Upper lobe of left lung (tissue), 6 donors: ENCODE data around the gene P2RY14. TPM values are rescaled to one million over a fixed set of nuclear protein-coding genes. Genes with fewer than 3 reads are reported as not detected.

Experiments
- ATAC-seq, 2 donors: fragments of 200-7000 bp; cut with Tn5 transposase; one replicate each; pipeline ENCODE4 v1.9.1; 2022; ENCODE audit warnings: mild to moderate bottlenecking in 2 of 2, moderate library complexity in 2 of 2; ENCODE audit not compliant: low FRiP score in 2 of 2
- DNase-seq, 2 donors: peaks; one replicate each; pipeline ENCODE4 v3.0.0-alpha.2; 2019 to 2020
- H3K27ac ChIP-seq, 4 donors: fragments of 200-600 bp; sonication (generic); one replicate each; pipeline ENCODE4 v1.5.1; 2016 to 2019
- H3K27me3 ChIP-seq, 4 donors: fragments of 200-600 bp; sonication (generic); one replicate each; pipeline ENCODE4 v1.5.1; 2017 to 2019
- H3K36me3 ChIP-seq, 4 donors: fragments of 200-600 bp; sonication (generic); one replicate each; pipeline ENCODE4 v1.5.1; 2016 to 2019
- H3K4me1 ChIP-seq, 4 donors: fragments of 200-600 bp; sonication (generic); one replicate each; pipeline ENCODE4 v1.5.1; 2018 to 2019
- H3K4me3 ChIP-seq, 4 donors: fragments of 200-600 bp; sonication (generic); one replicate each; pipeline ENCODE4 v1.5.1; 2017 to 2019; ENCODE audit warnings: mild to moderate bottlenecking in 2 of 4, moderate library complexity in 1 of 4
- H3K9me3 ChIP-seq, 4 donors: fragments of 200-600 bp; sonication (generic); one replicate each; pipeline ENCODE4 v1.5.1; 2018 to 2019
- EP300 ChIP-seq, 4 donors: sonication (generic); formaldehyde crosslinking; IDR thresholded peaks; one replicate each; pipeline ENCODE4 v1.5.1; 2017; ENCODE audit warnings: antibody characterized with exemption in 4 of 4, control low read depth in 2 of 4
- POLR2A ChIP-seq, 4 donors: fragments of 450-650 bp; IDR thresholded peaks; one replicate each; pipeline ENCODE4 v1.5.1; 2016 to 2017; ENCODE audit warnings: antibody characterized with exemption in 4 of 4, mild to moderate bottlenecking in 2 of 4
- POLR2AphosphoS5 ChIP-seq, 2 donors: sonication (generic); formaldehyde crosslinking; IDR thresholded peaks; one replicate each; pipeline ENCODE4 v1.5.1; 2017; ENCODE audit warnings: antibody characterized with exemption in 2 of 2
- WGBS, 2 donors: methylation state at CpG; one replicate each; pipeline ENCODE4 v1.1.5; 2017 to 2018; 5-methylcytosine and 5-hydroxymethylcytosine counted together
- total RNA-seq, 6 donors: library from RNA; depleted of rRNA in 4 of 6; stranded (reverse); fragments of >200 nt in 4 of 6; gene quantifications; one replicate each; pipeline versions ENCODE4 v1.1.0 to v1.2.1, GENCODE V29; 2016 to 2021
- TF ChIP-seq, protein P1 (sequence below), 6 experiments: fragments of 450-650 bp in 4 of 6; fragments of 200-600 bp in 2 of 6; sonication (generic) in 2 of 6; IDR thresholded peaks; one replicate each; pipeline ENCODE4 v1.5.1; 2016 to 2019; ENCODE audit warnings: antibody characterized with exemption in 6 of 6
- donor health status: DM: no; HTN: no; CAD: no; lungs with moderate emphysema.
- donor health status: DM: no; HTN: yes; CAD: no; lungs with severe emphysema.

Gene P2RY14
- total RNA-seq, 6 donors from 2014 or later: 1.7 to 6.2 (median 3.9) TPM

DNA sequence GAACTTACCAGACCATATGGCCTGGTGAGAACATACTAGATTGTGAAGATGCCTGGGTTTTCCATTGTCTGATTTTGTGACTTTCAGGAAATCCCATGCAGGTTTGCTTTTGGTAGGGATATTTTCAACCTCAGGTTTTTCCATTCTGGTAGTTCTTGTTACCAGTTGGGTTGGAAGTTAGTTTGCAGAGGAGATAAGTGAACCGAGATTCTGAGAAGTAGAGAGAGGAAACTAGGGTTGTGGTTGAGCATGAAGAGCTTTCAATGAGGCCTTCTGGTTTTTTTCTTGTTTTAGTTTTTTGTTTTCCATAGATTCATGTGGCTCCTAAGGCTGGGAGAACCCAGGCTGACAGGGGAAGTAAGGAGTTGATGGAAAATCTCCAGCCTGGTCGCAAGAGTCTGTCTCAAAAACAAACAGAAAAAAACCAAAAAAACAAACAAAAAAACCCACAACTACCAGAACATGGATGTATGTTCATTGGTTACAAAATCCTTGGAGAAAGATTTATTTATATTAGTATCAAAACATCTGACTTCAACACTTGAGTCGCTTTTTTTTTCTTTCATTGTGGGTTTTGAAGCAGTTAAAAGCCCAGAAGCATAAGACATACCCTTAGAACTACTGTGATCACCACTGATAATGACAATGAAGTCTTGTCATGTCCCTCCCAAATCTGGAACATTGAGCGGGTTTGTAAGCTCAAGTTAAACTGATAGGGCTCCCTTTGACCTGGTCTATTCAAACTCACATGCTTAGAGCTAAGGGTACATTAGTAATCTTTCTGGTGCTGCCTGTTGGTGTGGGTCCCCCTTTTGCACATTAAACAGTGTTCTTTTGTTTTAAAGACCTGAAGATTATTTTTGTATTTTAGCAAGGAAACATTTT is 78.5 kb downstream of the P2RY14 start:
- DNase-seq (no peak), ATAC-seq (no peak)
- 63 to 71% methylated on average over 4 of the region's 4 CpGs for WGBS, 2 donors
- no peaks in the 10 kb centered on the region for H3K9me3 ChIP-seq
- no peak overlapping the region for H3K4me3 ChIP-seq
- no peak for TF ChIP-seq POLR2AphosphoS5 (IDR thresholded peaks at IDR 0.05)
- TF ChIP-seq, protein P1, sequence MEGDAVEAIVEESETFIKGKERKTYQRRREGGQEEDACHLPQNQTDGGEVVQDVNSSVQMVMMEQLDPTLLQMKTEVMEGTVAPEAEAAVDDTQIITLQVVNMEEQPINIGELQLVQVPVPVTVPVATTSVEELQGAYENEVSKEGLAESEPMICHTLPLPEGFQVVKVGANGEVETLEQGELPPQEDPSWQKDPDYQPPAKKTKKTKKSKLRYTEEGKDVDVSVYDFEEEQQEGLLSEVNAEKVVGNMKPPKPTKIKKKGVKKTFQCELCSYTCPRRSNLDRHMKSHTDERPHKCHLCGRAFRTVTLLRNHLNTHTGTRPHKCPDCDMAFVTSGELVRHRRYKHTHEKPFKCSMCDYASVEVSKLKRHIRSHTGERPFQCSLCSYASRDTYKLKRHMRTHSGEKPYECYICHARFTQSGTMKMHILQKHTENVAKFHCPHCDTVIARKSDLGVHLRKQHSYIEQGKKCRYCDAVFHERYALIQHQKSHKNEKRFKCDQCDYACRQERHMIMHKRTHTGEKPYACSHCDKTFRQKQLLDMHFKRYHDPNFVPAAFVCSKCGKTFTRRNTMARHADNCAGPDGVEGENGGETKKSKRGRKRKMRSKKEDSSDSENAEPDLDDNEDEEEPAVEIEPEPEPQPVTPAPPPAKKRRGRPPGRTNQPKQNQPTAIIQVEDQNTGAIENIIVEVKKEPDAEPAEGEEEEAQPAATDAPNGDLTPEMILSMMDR (IDR thresholded peaks at IDR 0.05): no peak
- no peak for TF ChIP-seq POLR2A (IDR thresholded peaks at IDR 0.05)
- no peak for TF ChIP-seq EP300 (IDR thresholded peaks at IDR 0.05)
- H3K36me3 ChIP-seq: no peaks in the 10 kb centered on the region
- peaks cover 0 to 4% (median 1%) of the 10 kb centered on the region in 4 donors for H3K4me1 ChIP-seq
- no peaks in the 10 kb centered on the region for H3K27me3 ChIP-seq
- H3K27ac ChIP-seq: no peak overlapping the region

DNA sequence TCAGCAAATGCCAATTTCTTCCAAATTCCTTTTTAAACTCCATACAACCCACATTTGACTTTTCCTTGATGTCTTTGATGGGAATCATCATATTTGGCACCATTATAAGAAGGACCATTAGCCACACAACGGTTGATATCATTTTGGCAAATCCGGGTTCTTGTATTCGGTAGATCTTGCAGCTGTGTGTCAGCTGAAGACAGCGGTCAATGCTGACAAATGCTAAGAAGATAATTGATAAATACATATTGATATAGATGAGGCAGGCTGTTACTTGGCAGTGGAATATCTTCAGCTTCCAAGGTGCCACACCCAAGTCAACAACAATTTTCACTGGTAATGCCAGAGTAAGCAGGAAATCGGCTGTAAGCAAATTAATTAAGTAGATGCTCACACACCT is 79.5 kb downstream of the P2RY14 start:
- H3K4me1 ChIP-seq: no peaks in the 10 kb centered on the region

DNA sequence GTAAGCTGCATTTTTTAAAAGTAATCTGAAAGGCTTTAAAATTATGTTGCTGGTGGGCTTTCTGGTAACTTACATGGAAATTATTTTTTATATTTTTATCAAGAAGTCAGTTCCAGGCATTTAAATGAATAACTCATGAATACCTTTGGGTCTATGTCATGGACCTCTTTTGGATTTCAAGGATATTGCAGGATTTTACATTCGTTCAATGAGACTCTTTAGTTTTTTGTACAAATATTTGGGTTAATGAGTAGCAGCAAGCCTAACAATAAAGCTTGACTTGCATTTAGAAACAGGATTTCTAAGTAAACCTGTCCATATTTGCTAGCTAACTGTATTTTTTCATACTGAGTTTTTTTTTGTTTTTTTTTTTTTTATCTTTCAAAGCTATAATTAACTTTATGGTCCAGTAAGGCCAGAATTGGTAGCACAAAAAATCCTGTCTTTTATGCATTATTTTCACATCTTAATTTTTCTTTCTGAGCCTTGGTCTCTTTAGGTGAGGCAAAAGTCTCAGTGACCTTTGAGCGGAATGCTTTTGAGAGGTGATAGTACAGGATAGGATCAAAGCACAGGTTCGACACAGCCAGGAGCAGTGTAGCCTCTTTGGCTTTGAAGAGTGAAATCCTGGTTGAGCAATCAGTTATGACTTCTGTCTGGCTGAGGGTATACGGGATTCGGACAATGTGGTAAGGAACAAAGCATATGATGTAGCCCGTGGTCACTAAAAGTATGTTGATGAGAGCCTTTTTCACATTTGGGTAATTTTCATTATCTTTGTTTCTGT is 80.2 kb downstream of the P2RY14 start:
- WGBS, 2 donors: 64 to 84% methylated on average over 6 of the region's 6 CpGs
- no peak overlapping the region for H3K27ac ChIP-seq
- no peak for ATAC-seq
- no peak overlapping the region for H3K4me3 ChIP-seq
- H3K4me1 ChIP-seq: no peaks in the 10 kb centered on the region
- no peak for DNase-seq
- TF ChIP-seq, protein P1 (IDR thresholded peaks at IDR 0.05): no peak
- TF ChIP-seq POLR2AphosphoS5 (IDR thresholded peaks at IDR 0.05): no peak
- TF ChIP-seq POLR2A (IDR thresholded peaks at IDR 0.05): no peak
- TF ChIP-seq EP300 (IDR thresholded peaks at IDR 0.05): no peak
- no peaks in the 10 kb centered on the region for H3K36me3 ChIP-seq
- H3K27me3 ChIP-seq: no peaks in the 10 kb centered on the region
- no peaks in the 10 kb centered on the region for H3K9me3 ChIP-seq

More for the DNA sequence above, 79.5 kb downstream of the P2RY14 start:
- Histone ChIP-seq H3K4me3 (no peak overlapping the region), H3K27me3 (no peaks in the 10 kb centered on the region), H3K27ac (no peak overlapping the region), H3K9me3 (no peaks in the 10 kb centered on the region), H3K36me3 (no peaks in the 10 kb centered on the region)
- DNase-seq (no peak), ATAC-seq (no peak)
- 88% methylated on average over 5 of the region's 5 CpGs for WGBS, 2 donors
- TF ChIP-seq, protein P1 (IDR thresholded peaks at IDR 0.05): no peak
- no peak for TF ChIP-seq EP300 (IDR thresholded peaks at IDR 0.05)
- TF ChIP-seq POLR2A (IDR thresholded peaks at IDR 0.05): no peak
- no peak for TF ChIP-seq POLR2AphosphoS5 (IDR thresholded peaks at IDR 0.05)

DNA sequence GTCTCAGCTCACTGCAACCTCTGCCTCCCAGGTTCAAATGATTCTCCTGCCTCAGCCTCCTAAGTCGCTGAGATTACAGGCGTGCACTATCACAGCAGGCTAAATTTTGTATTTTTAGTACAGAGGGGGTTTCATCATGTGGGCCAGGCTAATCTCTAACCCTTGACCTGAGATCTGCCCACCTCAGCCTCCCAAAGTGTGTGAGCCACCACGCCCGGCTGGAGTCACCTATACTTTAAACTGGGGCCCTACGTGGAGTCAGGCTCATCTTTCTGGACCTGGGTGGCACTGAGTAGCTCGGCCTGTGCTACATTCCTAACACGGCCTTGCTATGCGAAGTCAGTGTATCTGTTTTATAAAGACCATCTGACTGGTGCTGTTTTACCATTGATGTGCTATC is 81.1 kb downstream of the P2RY14 start:
- ATAC-seq (no peak), DNase-seq (no peak)
- Histone ChIP-seq H3K4me3 (no peak overlapping the region), H3K27ac (no peak overlapping the region), H3K36me3 (no peaks in the 10 kb centered on the region), H3K4me1 (no peaks in the 10 kb centered on the region), H3K27me3 (no peaks in the 10 kb centered on the region), H3K9me3 (no peaks in the 10 kb centered on the region)
- WGBS, 2 donors: 95% methylated on average over 8 of the region's 8 CpGs
- TF ChIP-seq, protein P1 (IDR thresholded peaks at IDR 0.05): no peak
- TF ChIP-seq POLR2AphosphoS5 (IDR thresholded peaks at IDR 0.05): no peak
- TF ChIP-seq POLR2A (IDR thresholded peaks at IDR 0.05): no peak
- TF ChIP-seq EP300 (IDR thresholded peaks at IDR 0.05): no peak
